Natural killer cell treated with Interleukin-12 subunit alpha and Interleukin-12 subunit beta and Interleukin-15 and Interleukin-18, amount 100 ng/mL, for 72 hours (primary cell): ENCODE measurements around the gene TPD52L2. TPM values are rescaled to one million over a fixed set of nuclear protein-coding genes. Genes with fewer than 3 reads are reported as not detected.
"Not testable (repeated sequence)": the region's sequence is repeated elsewhere in the genome, so short reads cannot be mapped to it uniquely, and the experiment has no call there.

Experiments
- ATAC-seq, 2 donors: fragments of 150-1000 bp; cut with Tn5 transposase in 1 of 2; sonication (Bioruptor Pico), chemical (Tn5 transposase) in 1 of 2; 2 replicates each; pipeline ENCODE4 v1.10.0; 2021
- DNase-seq: peaks from one replicate; pipeline ENCODE4 v3.0.0; 2022; ENCODE audit warnings: low spot score
- H3K27ac Mint-ChIP-seq, 2 donors: 1 replicate in 1 of 2; 2 replicates in 1 of 2; pipeline ENCODE4 v1.8.0; 2022; ENCODE audit warnings: mixed read lengths in 2 of 2, mild to moderate bottlenecking in 1 of 2, moderate library complexity in 1 of 2
- H3K27me3 Mint-ChIP-seq, 2 donors: 1 replicate in 1 of 2; 2 replicates in 1 of 2; pipeline ENCODE4 v1.8.0; 2022; ENCODE audit warnings: mixed read lengths in 2 of 2
- H3K36me3 Mint-ChIP-seq: one replicate; pipeline ENCODE4 v1.8.0; 2022; ENCODE audit warnings: mixed read lengths
- H3K4me1 Mint-ChIP-seq, 2 donors: 1 replicate in 1 of 2; 2 replicates in 1 of 2; pipeline ENCODE4 v1.8.0; 2022; ENCODE audit warnings: low read depth in 2 of 2, mixed read lengths in 2 of 2, mild to moderate bottlenecking in 1 of 2
- H3K4me3 Mint-ChIP-seq: one replicate; pipeline ENCODE4 v1.8.0; 2022; ENCODE audit warnings: mixed read lengths
- H3K9me3 Mint-ChIP-seq: 2 replicates; pipeline ENCODE4 v1.8.0; 2022; ENCODE audit warnings: mixed read lengths
- total RNA-seq, 2 donors: library from RNA; stranded (reverse); gene quantifications; one replicate each; pipeline ENCODE4 v1.2.3, GENCODE V29; 2022

Gene TPD52L2
- total RNA-seq, 2 donors from 2014 or later = 48.8 to 60.0 TPM

DNA sequence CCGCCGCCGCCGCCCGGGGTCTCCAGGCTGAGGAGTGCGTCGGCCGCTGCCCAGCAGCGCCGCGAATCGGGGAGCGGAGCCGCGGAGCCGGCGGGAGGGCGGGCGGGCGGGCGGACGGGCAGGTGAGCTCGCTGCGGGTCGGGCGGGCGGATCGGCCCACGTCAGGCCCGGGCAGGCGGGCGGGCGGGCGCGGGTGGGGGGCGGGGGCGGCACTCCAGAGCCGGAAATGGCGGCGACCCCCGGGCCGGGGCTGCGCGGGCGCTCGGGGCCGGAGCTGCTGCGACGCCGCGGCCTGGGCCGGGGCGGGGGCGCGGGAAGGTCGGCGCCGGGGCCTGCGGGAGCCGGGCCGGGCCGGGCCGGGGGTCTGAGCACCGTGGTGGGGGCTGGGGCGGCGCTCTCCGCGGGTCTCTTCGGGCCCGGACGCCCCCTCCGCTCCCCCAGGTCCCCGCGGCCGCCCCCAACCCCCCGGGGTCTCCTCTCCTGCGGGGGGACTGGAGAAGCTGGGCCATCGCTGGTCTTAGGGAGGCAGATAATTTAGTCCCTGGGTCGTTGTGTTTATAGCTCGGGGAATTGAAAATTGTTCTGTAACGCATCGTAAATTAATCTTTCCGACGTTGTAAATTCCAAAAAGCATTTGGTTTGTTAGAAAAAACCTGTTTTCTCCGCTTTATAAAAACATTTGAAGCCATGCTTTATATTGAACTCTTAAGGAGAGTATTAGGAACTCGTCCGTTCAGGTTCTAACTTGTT is 30.3 kb downstream of the TPD52L2 start:
- no peak for DNase-seq
- ATAC-seq = peak in 1 of 2 donors; percentile 41
- Mint-ChIP-seq H3K4me1 (peaks cover 30 to 38% of the 10 kb centered on the region in 2 donors), H3K9me3 (no peaks in the 10 kb centered on the region), H3K27ac (peak overlapping the region; percentile 93 to 95), H3K36me3 (peaks cover 6% of the 10 kb centered on the region), H3K27me3 (no peaks in the 10 kb centered on the region), H3K4me3 (peak overlapping the region; percentile 96)

DNA sequence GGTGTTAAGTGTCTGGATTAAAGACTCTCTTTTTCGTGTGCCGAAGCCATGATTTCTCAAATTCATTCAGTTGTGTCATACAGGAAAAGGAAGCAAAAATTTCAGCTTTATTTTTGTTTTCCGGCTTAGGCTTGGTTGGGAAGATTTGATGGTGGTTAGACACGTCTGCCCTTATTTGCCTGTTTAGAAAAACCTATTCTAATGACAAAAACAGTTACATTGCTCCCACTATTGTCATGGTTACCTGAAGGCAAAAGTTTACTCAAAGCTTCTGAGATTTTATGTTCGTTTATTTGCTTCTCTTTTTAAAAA is 30.8 kb downstream of the TPD52L2 start:
- H3K36me3 Mint-ChIP-seq = peaks cover 6% of the 10 kb centered on the region
- H3K27me3 Mint-ChIP-seq = no peaks in the 10 kb centered on the region

DNA sequence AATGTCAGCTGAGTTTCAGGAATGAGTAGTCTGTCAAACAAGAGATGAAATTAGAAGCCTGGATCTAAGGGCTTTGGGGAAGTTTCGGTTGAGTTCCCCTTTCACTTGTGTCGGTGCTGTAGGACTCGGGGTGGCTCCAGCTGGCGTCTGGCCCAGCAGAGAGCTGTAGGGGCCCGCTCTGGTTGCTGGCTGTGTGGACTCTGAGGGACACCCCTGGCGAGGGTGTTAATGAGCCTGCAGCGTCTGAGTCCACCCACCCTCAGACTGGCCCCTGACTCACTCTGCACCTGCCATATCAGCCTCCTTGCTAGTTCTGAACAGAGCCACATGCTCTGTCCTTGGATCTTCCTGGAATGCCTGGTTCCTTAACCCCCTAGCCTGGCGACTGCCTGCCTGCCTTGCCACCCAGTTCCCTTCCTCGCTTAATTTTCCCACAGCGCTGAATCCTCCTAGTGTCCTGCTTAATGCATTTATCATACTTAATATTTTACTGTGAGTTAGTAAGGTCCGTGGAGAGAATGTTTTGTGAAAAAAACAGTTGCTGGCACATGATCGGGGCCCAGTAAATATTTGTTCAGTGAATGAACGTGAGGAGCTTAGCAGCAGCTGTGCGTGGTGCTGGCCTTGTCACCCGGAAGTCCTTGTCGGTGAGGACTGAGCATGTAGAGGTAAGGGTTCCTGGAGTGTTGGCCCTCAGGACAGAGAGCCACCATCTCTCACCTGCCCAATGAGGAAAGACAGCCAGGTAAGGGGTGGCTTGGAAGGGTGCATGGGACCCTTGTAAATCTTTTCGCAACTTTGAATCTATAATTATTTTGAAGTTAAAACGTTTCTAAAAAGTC is 31.4 kb downstream of the TPD52L2 start:
- DNase-seq = no peak
- Mint-ChIP-seq H3K27me3 (no peaks in the 10 kb centered on the region), H3K4me1 (peaks cover 34 to 42% of the 10 kb centered on the region in 2 donors), H3K9me3 (no peaks in the 10 kb centered on the region), H3K36me3 (peaks cover 6% of the 10 kb centered on the region), H3K27ac (peak overlapping the region; percentile 93 to 95), H3K4me3 (peak overlapping the region; percentile 96)
- peak; percentile 8 to 22 for ATAC-seq

More for the DNA sequence above, 30.8 kb downstream of the TPD52L2 start:
- Mint-ChIP-seq H3K4me3 (peak overlapping the region; percentile 96), H3K4me1 (peaks cover 30 to 38% of the 10 kb centered on the region in 2 donors), H3K9me3 (no peaks in the 10 kb centered on the region), H3K27ac (peak overlapping the region; percentile 93 to 95)
- DNase-seq = no peak
- no peak for ATAC-seq

- no peak for DNase-seq
- H3K27me3 Mint-ChIP-seq = no peaks in the 10 kb centered on the region
- H3K4me1 Mint-ChIP-seq = peaks cover 39 to 49% of the 10 kb centered on the region in 2 donors
- peak overlapping the region; percentile 76 for H3K4me3 Mint-ChIP-seq
- peaks cover 6% of the 10 kb centered on the region for H3K36me3 Mint-ChIP-seq
- peak overlapping the region; percentile 11 to 93 for H3K27ac Mint-ChIP-seq
- ATAC-seq = no peak
- no peaks in the 10 kb centered on the region for H3K9me3 Mint-ChIP-seq
Measured at GRCh38 chr20:63897978-63898561, 33.0 kb downstream of the TPD52L2 start.

- ATAC-seq = no peak
- DNase-seq = no peak
- Mint-ChIP-seq H3K27ac (peak overlapping the region in 1 of 2 donors; percentile 19), H3K27me3 (no peaks in the 10 kb centered on the region), H3K4me3 (no peak overlapping the region), H3K9me3 (no peaks in the 10 kb centered on the region), H3K36me3 (peaks cover 6% of the 10 kb centered on the region), H3K4me1 (peaks cover 38 to 51% of the 10 kb centered on the region in 2 donors)
Measured at GRCh38 chr20:63898882-63899558, 34.0 kb downstream of the TPD52L2 start.

DNA sequence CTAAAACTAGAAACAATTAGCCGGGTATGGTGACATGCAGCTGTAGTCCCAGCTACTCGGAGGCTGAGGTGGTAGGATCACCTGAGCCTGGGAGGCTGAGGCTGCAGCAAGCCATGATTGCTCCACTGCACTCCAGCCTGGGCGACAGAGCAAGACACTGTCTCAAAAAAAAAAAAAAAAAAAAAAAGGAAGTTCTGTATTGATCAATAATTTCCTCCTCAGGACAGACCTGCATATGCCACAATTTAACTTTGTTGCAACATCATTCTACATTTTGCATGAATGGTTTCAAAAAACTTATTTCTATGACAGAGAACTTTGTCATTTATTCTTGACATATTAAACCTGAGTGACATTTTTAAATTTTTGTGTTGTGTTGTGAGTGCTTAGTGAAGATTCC is 35.3 kb downstream of the TPD52L2 start:
- Mint-ChIP-seq H3K27ac (no peak overlapping the region), H3K27me3 (no peaks in the 10 kb centered on the region)

GRCh38 chr20:63903796-63904561 is 38.9 kb downstream of the TPD52L2 start:
- Mint-ChIP-seq H3K27ac (peak overlapping the region; percentile 32 to 59), H3K4me1 (peaks cover 24 to 35% of the 10 kb centered on the region in 2 donors), H3K9me3 (no peaks in the 10 kb centered on the region), H3K27me3 (no peaks in the 10 kb centered on the region), H3K4me3 (no peak overlapping the region), H3K36me3 (no peaks in the 10 kb centered on the region)
- DNase-seq (no peak), ATAC-seq (peak in 1 of 2 donors; percentile 62)

More for the DNA sequence above, 35.3 kb downstream of the TPD52L2 start:
- peaks cover 39 to 54% of the 10 kb centered on the region in 2 donors for H3K4me1 Mint-ChIP-seq
- no peaks in the 10 kb centered on the region for H3K9me3 Mint-ChIP-seq
- peaks cover 6% of the 10 kb centered on the region for H3K36me3 Mint-ChIP-seq
- H3K4me3 Mint-ChIP-seq = no peak overlapping the region
- ATAC-seq (no peak), DNase-seq (no peak)

DNA sequence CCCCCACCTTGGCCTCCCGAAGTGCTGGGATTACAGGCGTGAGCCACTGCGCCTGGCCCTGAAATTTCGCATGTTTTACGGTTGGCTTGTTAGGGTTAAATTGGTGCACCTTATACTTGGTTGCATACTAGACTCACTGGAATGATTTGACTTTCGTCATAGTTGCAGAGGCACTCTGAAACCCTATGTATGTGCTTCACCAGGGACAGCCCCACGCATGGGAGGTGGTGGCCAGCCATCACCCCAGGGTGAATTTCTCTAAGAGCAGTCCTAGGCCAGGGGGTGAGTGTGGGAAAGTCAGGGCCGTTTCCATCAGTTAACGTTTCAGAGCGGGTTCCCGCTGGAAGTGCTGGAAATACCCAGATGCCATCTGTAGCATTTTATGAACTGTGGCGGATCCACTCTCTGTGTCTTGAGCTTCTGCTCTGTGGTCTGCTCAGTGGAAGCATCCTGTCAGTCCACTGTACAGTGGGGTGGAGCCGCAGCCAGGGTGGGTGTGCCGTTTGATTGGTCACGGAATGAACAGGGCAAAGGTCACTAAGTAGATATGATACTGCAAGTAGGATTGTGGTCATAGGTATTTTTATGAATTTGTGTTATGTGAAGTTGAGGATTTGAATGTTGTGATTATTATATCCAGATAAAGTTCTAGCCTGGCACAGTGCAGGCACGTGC is 43.1 kb downstream of the TPD52L2 start:
- Mint-ChIP-seq H3K4me3 (no peak overlapping the region), H3K4me1 (peaks cover 27 to 41% of the 10 kb centered on the region in 2 donors), H3K27me3 (no peaks in the 10 kb centered on the region), H3K27ac (peak overlapping the region in 1 of 2 donors; percentile 9), H3K9me3 (no peaks in the 10 kb centered on the region), H3K36me3 (no peaks in the 10 kb centered on the region)
- DNase-seq (no peak), ATAC-seq (no peak)

GRCh38 chr20:63911176-63911575 is 46.1 kb downstream of the TPD52L2 start:
- ATAC-seq = no peak
- Mint-ChIP-seq H3K4me3 (peak overlapping the region; percentile 17), H3K36me3 (no peaks in the 10 kb centered on the region), H3K9me3 (no peaks in the 10 kb centered on the region), H3K27ac (peak overlapping the region in 1 of 2 donors; percentile 46), H3K4me1 (peaks cover 27 to 30% of the 10 kb centered on the region in 2 donors), H3K27me3 (no peaks in the 10 kb centered on the region)
- DNase-seq = no peak

DNA sequence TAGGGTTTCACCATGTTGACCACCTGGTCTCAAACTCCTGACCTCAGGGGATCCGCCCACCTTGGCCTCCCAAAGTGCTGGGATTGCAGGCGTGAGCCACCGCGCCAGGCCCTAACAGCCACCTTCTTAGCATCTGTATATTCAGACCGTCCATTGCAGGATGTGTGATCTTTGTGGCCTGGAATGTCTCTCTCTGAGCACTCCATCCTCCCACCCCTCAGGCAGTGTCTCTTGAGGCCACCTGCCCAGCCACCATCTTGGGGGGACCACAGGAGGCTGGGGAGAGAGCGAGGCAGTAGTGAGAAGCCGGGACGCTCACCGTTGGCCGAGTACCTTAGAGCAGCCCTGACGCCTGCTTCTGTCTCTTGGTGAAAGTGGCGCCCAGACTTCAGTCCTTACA is 48.7 kb downstream of the TPD52L2 start:
- Mint-ChIP-seq H3K4me3 (no peak overlapping the region), H3K27ac (no peak overlapping the region), H3K9me3 (no peaks in the 10 kb centered on the region), H3K36me3 (no peaks in the 10 kb centered on the region), H3K4me1 (peaks cover 23 to 24% of the 10 kb centered on the region in 2 donors), H3K27me3 (no peaks in the 10 kb centered on the region)
- ATAC-seq = no peak
- DNase-seq = no peak

GRCh38 chr20:63915471-63915870 is 50.4 kb downstream of the TPD52L2 start:
- Mint-ChIP-seq H3K4me3 (no peak overlapping the region), H3K4me1 (peaks cover 15 to 17% of the 10 kb centered on the region in 2 donors), H3K27me3 (no peaks in the 10 kb centered on the region), H3K9me3 (no peaks in the 10 kb centered on the region), H3K36me3 (no peaks in the 10 kb centered on the region), H3K27ac (no peak overlapping the region)
- no peak for DNase-seq
- ATAC-seq = no peak

- not testable (repeated sequence) for H3K36me3 Mint-ChIP-seq, DNase-seq, H3K27me3 Mint-ChIP-seq, ATAC-seq, H3K9me3 Mint-ChIP-seq, H3K27ac Mint-ChIP-seq, H3K4me3 Mint-ChIP-seq
- H3K4me1 Mint-ChIP-seq = peaks cover 7 to 12% of the 10 kb centered on the region in 2 donors
Measured at GRCh38 chr20:63916371-63916939, 51.4 kb downstream of the TPD52L2 start.
